ENCODE measurements around the gene KDM1B.

DNA sequence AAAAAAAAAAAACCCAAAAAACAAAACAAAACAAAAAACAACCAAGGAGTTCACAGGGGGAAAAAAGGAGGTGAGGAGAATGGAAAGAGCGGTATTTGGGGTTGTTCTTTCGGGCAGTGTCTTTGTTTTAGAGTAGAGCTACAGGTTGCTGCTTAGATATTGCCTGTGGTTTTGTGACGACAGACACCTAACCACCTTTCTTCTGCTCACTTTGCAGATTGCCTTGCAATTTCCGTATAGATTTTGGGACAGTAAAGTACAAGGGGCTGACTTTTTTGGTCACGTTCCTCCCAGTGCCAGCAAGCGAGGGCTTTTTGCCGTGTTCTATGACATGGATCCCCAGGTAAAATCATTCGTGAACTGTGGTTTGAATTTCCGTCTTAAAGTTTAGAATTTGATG, 58.2 kb downstream of the KDM1B start:
- no peak for TF ChIP-seq CTCF (conservative IDR thresholded peaks at IDR 0.05; ENCODE audit: low read depth, low read length)
- TF ChIP-seq EZH2 (IDR thresholded peaks at IDR 0.05; ENCODE audit: borderline replicate concordance, low read depth, low read length, poor library complexity, severe bottlenecking): no peak

All from A673 (cell line).